Endothelial cell of umbilical vein (primary cell): Measurements from ENCODE around the gene PRMT9. TPM values are rescaled to one million over a fixed set of nuclear protein-coding genes. Genes with fewer than 3 reads are reported as not detected.

ENCODE experiments used
- BruUV-seq: library from RNA; stranded (reverse); fragments of 400-500 nt; replicated peaks from 2 replicates; lab custom pipeline; 2021; lab: Mats Ljungman, UMichigan
- CTCF ChIA-PET: fragments of 300-600, 350-600 bp; sonication (Branson Sonifier 250); formaldehyde crosslinking; loops from one replicate; lab custom pipeline; 2021; ENCODE audit warnings: antibody characterized with exemption, inconsistent platforms; lab: Charles Lee
- POLR2A ChIA-PET: fragments of 300-600, 350-600 bp; sonication (Branson Sonifier 250); formaldehyde crosslinking; loops from one replicate; lab custom pipeline; 2021; ENCODE audit warnings: antibody characterized with exemption, inconsistent platforms; lab: Charles Lee
- DNase-seq: peaks from one replicate; pipeline ENCODE4 v3.0.0-alpha.2; 2011; ENCODE audit warnings: low read depth, low spot score
- FAIRE-seq: peaks from 2 replicates; lab custom pipeline; 2011; peaks lifted over from hg19 to GRCh38; lab: Jason Lieb, UNC
- H2AFZ ChIP-seq: 2 replicates; pipeline ENCODE4 v1.6.0; 2012; ENCODE audit warnings: low read depth, low read length, control low read depth, inconsistent platforms
- H3K27ac ChIP-seq: 2 replicates; pipeline ENCODE4 v1.5.1; 2011; ENCODE audit warnings: low read depth, mild to moderate bottlenecking, control low read depth, low read length, moderate library complexity; ENCODE audit not compliant: insufficient read depth
- H3K27me3 ChIP-seq, 2 experiments: 2 replicates each; pipeline versions ENCODE4 v1.6.0 to v1.6.1; 2011; ENCODE audit warnings: low read length in 2 of 2, mixed read lengths in 1 of 2; ENCODE audit not compliant: control insufficient read depth in 2 of 2, insufficient read depth in 2 of 2
- H3K36me3 ChIP-seq, 2 experiments: 2 replicates in 1 of 2; 3 replicates in 1 of 2; pipeline ENCODE4 v1.5.1; 2011; ENCODE audit warnings: low read length in 2 of 2, mild to moderate bottlenecking in 1 of 2, moderate library complexity in 1 of 2; ENCODE audit not compliant: control insufficient read depth in 2 of 2, insufficient read depth in 2 of 2; ENCODE audit errors: extremely low read depth in 1 of 2
- H3K4me1 ChIP-seq: 3 replicates; pipeline ENCODE4 v1.5.1; 2011; ENCODE audit warnings: mild to moderate bottlenecking, low read length; ENCODE audit not compliant: control insufficient read depth, insufficient read depth; ENCODE audit errors: extremely low read depth
- H3K4me2 ChIP-seq: 2 replicates; pipeline ENCODE4 v1.6.1; 2011; ENCODE audit warnings: low read length, control low read depth, mixed read lengths; ENCODE audit not compliant: insufficient read depth
- H3K4me3 ChIP-seq, 3 experiments: fragments of 200-600 bp in 1 of 3; sonication (generic), shearing (Covaris generic) in 1 of 3; replicated peaks in 1 of 3; 2 replicates each; pipeline ENCODE4 v1.5.1; 2011 to 2016; ENCODE audit warnings: control low read depth in 3 of 3, low read length in 3 of 3, mild to moderate bottlenecking in 2 of 3, inconsistent platforms in 1 of 3, low read depth in 1 of 3, moderate library complexity in 1 of 3; ENCODE audit not compliant: insufficient read depth in 1 of 3
- H3K79me2 ChIP-seq: 2 replicates; pipeline ENCODE4 v1.6.0; 2012; ENCODE audit warnings: low read length, inconsistent platforms; ENCODE audit not compliant: control insufficient read depth, insufficient read depth
- H3K9ac ChIP-seq: replicated peaks from 2 replicates; pipeline ENCODE3; 2011; ENCODE audit warnings: low read length, control low read depth; ENCODE audit not compliant: insufficient read depth; ENCODE audit errors: extremely low read depth
- H3K9me1 ChIP-seq: replicated peaks from 3 replicates; pipeline ENCODE4 v1.6.0; 2011; ENCODE audit warnings: mild to moderate bottlenecking, low read length; ENCODE audit not compliant: control insufficient read depth, insufficient read depth; ENCODE audit errors: extremely low read depth
- H3K9me3 ChIP-seq: replicated peaks from 2 replicates; pipeline ENCODE4 v1.5.1; 2012; ENCODE audit warnings: low read length, inconsistent platforms; ENCODE audit not compliant: control insufficient read depth, insufficient read depth
- H4K20me1 ChIP-seq: replicated peaks from 2 replicates; pipeline ENCODE3; 2011; ENCODE audit warnings: mild to moderate bottlenecking, low read length; ENCODE audit not compliant: control insufficient read depth, insufficient read depth; ENCODE audit errors: extremely low read depth
- EZH2 ChIP-seq: IDR thresholded peaks from 2 replicates; pipeline ENCODE4 v1.6.1; 2012; ENCODE audit warnings: borderline replicate concordance, low read depth, mild to moderate bottlenecking, moderate library complexity, low read length, inconsistent platforms; ENCODE audit not compliant: severe bottlenecking
- FOS ChIP-seq: IDR thresholded peaks from 2 replicates; pipeline ENCODE4 v1.6.1; 2011; ENCODE audit warnings: mild to moderate bottlenecking, low read length, moderate library complexity, borderline replicate concordance; ENCODE audit not compliant: insufficient read depth
- GATA2 ChIP-seq: IDR thresholded peaks from 2 replicates; pipeline ENCODE4 v1.7.0; 2011; ENCODE audit warnings: low read depth, mild to moderate bottlenecking, moderate library complexity, mixed read lengths, low read length; ENCODE audit not compliant: insufficient read length, insufficient read depth
- JUN ChIP-seq: IDR thresholded peaks from 2 replicates; pipeline ENCODE4 v1.6.1; 2011; ENCODE audit warnings: borderline replicate concordance, low read depth; ENCODE audit not compliant: insufficient read length, insufficient read depth
- MYC ChIP-seq: IDR thresholded peaks from one replicate; pipeline ENCODE4 v1.6.1; 2011; ENCODE audit warnings: mild to moderate bottlenecking, low read depth, low read length
- POLR2A ChIP-seq: IDR thresholded peaks from 2 replicates; pipeline ENCODE4 v1.6.1; 2012; ENCODE audit warnings: low read depth, mild to moderate bottlenecking, control low read depth, low read length
- POLR2AphosphoS5 ChIP-seq: IDR thresholded peaks from 2 replicates; pipeline ENCODE4 v1.6.1; 2012; ENCODE audit warnings: low read depth, mild to moderate bottlenecking, control low read depth, low read length, moderate library complexity; ENCODE audit not compliant: insufficient read depth
- dilution Hi-C: fragments of 300-500 bp; cut with MboI; formaldehyde crosslinking; loops from one replicate; pipeline ENCODE4 v1.15.0; 2019; ENCODE audit warnings: low sequenced_read_pairs; ENCODE audit not compliant: extremely low pct_ligation_motif_present
- intact Hi-C: fragments of 100-400 bp; cut with micrococcal nuclease; formaldehyde crosslinking; loops from one replicate; pipeline ENCODE4 v1.10.0; 2022
- polyA plus RNA-seq, 4 experiments: library from polyadenylated mRNA; depleted of rRNA in 3 of 4; stranded (reverse) in 3 of 4; unstranded in 1 of 4; fragments of >200 nt; gene quantifications; 2 replicates each; pipeline versions ENCODE4 v1.2.1 to v1.2.3, GENCODE V29; 2011 to 2012; ENCODE audit warnings: missing spikeins in 1 of 4
- total RNA-seq: library from RNA; stranded (reverse); gene quantifications from 2 replicates; pipeline ENCODE4 v1.2.3, GENCODE V29; 2021
- TF ChIP-seq, protein P1 (sequence below): IDR thresholded peaks from 2 replicates; pipeline ENCODE4 v1.6.1; 2011; ENCODE audit not compliant: insufficient read depth, insufficient read length
- TF ChIP-seq, protein P2 (sequence below), 2 donors: IDR thresholded peaks; 1 replicate in 1 of 2; 2 replicates in 1 of 2; pipeline ENCODE4 v1.5.1; 2011; ENCODE audit warnings: low read length in 2 of 2, mild to moderate bottlenecking in 2 of 2, moderate library complexity in 2 of 2, control low read depth in 1 of 2, inconsistent platforms in 1 of 2, low read depth in 1 of 2; ENCODE audit not compliant: insufficient read depth in 1 of 2; ENCODE audit errors: extremely low read depth in 1 of 2

The PRMT9 gene
- total and polyA plus RNA-seq, 2 donors (not counting 3 experiments of a cell fraction or from before 2014, with no cell fraction given) = 3.2 to 9.0 TPM

DNA sequence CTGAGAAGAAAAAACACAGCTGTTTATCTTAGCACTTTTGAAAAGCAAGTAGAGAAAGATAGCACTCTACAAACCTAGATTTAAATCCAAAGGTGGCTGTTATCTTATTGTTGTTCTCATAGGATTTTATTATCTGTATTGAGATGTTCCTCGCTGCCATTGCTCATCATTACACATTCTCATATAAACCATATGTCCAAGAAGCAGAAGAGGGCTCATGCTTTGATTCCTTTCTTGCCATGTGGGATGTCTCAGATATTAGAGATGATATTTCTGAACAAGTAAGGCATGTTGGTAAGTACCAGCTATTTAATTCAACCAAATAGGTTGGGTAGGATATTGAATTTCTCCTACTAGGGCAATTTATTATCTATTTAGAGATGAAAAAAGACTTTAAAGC lies 50.3 kb downstream of the PRMT9 start:
- Histone ChIP-seq H3K9me3 (no peaks in the 10 kb centered on the region), H4K20me1 (no peaks in the 10 kb centered on the region), H3K9ac (no peak overlapping the region), H3K27me3 (no peaks in the 10 kb centered on the region), H3K4me1 (no peaks in the 10 kb centered on the region), H3K36me3 (peaks cover 6 to 22% of the 10 kb centered on the region in 2 experiments), H3K4me2 (no peak overlapping the region), H3K9me1 (no peaks in the 10 kb centered on the region), H3K4me3 (no peak overlapping the region), H2AFZ (no peak overlapping the region), H3K79me2 (no peaks in the 10 kb centered on the region), H3K27ac (no peak overlapping the region)
- ChIA-PET POLR2A (no interaction called here), CTCF (interaction anchor here (6.8 kb wide), 1 partner anchor 233 kb away, joined by 65 read pairs; no protein-coding TSS in a partner anchor)
- no peak for FAIRE-seq
- intact Hi-C loops (loop anchor here (5.0 kb wide), 1 partner anchor 234 kb away; no protein-coding TSS in a partner anchor), dilution Hi-C loops (no loop called here)
- no peak for TF ChIP-seq MYC
- no peak for TF ChIP-seq JUN
- TF ChIP-seq, protein P1, sequence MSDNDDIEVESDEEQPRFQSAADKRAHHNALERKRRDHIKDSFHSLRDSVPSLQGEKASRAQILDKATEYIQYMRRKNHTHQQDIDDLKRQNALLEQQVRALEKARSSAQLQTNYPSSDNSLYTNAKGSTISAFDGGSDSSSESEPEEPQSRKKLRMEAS = no peak
- TF ChIP-seq POLR2A = no peak
- no peak for TF ChIP-seq FOS
- no peak for TF ChIP-seq GATA2
- TF ChIP-seq, protein P2, sequence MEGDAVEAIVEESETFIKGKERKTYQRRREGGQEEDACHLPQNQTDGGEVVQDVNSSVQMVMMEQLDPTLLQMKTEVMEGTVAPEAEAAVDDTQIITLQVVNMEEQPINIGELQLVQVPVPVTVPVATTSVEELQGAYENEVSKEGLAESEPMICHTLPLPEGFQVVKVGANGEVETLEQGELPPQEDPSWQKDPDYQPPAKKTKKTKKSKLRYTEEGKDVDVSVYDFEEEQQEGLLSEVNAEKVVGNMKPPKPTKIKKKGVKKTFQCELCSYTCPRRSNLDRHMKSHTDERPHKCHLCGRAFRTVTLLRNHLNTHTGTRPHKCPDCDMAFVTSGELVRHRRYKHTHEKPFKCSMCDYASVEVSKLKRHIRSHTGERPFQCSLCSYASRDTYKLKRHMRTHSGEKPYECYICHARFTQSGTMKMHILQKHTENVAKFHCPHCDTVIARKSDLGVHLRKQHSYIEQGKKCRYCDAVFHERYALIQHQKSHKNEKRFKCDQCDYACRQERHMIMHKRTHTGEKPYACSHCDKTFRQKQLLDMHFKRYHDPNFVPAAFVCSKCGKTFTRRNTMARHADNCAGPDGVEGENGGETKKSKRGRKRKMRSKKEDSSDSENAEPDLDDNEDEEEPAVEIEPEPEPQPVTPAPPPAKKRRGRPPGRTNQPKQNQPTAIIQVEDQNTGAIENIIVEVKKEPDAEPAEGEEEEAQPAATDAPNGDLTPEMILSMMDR (IDR thresholded peaks at IDR 0.05; ENCODE audit: extremely low read depth in 1 of 2, insufficient read depth in 1 of 2, low read depth in 1 of 2, low read length in 2 of 2) = no peak
- no peak for TF ChIP-seq EZH2
- no peak for TF ChIP-seq POLR2AphosphoS5
- no TSS peak for BruUV-seq
- no peak for DNase-seq
